Astrocyte of the spinal cord (primary cell): Measurements from ENCODE around the gene FTMT.

Experiments used
- DNase-seq: peaks from one replicate; pipeline ENCODE4 v3.0.0; 2011; ENCODE audit warnings: low read depth, low spot score
- H3K4me3 ChIP-seq: 2 replicates; pipeline ENCODE4 v1.5.1; 2011; ENCODE audit warnings: low read depth, mild to moderate bottlenecking, low read length, moderate library complexity
- CTCF ChIP-seq: IDR thresholded peaks from 2 replicates; pipeline ENCODE4 v1.5.1; 2012; ENCODE audit warnings: low read depth, mild to moderate bottlenecking, low read length, inconsistent platforms
- in situ Hi-C: cut with HindIII; loops from 2 replicates; pipeline ENCODE4 v1.10.0; 2017; ENCODE audit warnings: low sequenced_read_pairs

FTMT gene

GRCh38 chr5:121872856-121873255, 21.2 kb downstream of the FTMT start:
- TF ChIP-seq CTCF: no peak
- no peak for DNase-seq
- in situ Hi-C loops: no loop called here
- no peak overlapping the region for H3K4me3 ChIP-seq

- no peak for TF ChIP-seq CTCF
- no peak for DNase-seq
- in situ Hi-C loops: no loop called here
Measured at GRCh38 chr5:121873409-121873808, 21.7 kb downstream of the FTMT start.

GRCh38 chr5:121885630-121886029, 33.9 kb downstream of the FTMT start:
- TF ChIP-seq CTCF: no peak
- in situ Hi-C loops: no loop called here
- H3K4me3 ChIP-seq: no peak overlapping the region
- DNase-seq: no peak

More at GRCh38 chr5:121873409-121873808, 21.7 kb downstream of the FTMT start:
- H3K4me3 ChIP-seq: no peak overlapping the region

- no peak for TF ChIP-seq CTCF
- no peak overlapping the region for H3K4me3 ChIP-seq
- in situ Hi-C loops: no loop called here
- DNase-seq: no peak
Measured at GRCh38 chr5:121887727-121888126, 36.0 kb downstream of the FTMT start.

- no peak for TF ChIP-seq CTCF
- DNase-seq: no peak
- no peak overlapping the region for H3K4me3 ChIP-seq
- in situ Hi-C loops: no loop called here
Measured at GRCh38 chr5:121890297-121890858, 38.7 kb downstream of the FTMT start.

- TF ChIP-seq CTCF: no peak
- DNase-seq: no peak
- H3K4me3 ChIP-seq: no peak overlapping the region
- in situ Hi-C loops: no loop called here
Measured at GRCh38 chr5:121897341-121897740, 45.7 kb downstream of the FTMT start.

GRCh38 chr5:121899346-121899745, 47.7 kb downstream of the FTMT start:
- TF ChIP-seq CTCF: no peak
- in situ Hi-C loops: no loop called here
- no peak for DNase-seq
- no peak overlapping the region for H3K4me3 ChIP-seq
